ENCODE data around the gene MAPK10.
"Not testable (repeated sequence)": the region's sequence is repeated elsewhere in the genome, so short reads cannot be mapped to it uniquely, and the experiment has no call there.

MAPK10 gene

GRCh38 chr4:86031927-86032326 is 327.9 kb downstream of the MAPK10 start:
- DNase-seq = no peak

DNA sequence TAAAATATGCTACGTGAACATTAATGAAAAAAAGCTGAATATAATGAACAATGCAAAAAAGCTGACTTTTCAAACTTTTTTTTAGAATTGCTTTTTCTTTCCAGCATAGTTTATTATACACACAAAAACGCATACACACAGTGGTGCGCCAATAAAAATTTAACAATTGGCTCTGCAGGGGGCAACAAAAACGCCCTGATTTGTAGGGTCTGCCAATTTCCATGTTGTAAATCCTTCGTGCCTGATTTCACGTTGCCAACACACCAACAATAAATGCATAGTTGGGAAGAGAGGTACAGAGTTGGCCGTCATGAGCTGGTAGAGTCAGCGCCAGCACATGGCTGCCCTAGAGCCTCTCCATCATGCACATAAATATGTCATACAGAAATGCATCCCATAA is 333.1 kb downstream of the MAPK10 start:
- DNase-seq = no peak

GRCh38 chr4:86021671-86022070 is 338.2 kb downstream of the MAPK10 start:
- DNase-seq = not testable (repeated sequence)

DNA sequence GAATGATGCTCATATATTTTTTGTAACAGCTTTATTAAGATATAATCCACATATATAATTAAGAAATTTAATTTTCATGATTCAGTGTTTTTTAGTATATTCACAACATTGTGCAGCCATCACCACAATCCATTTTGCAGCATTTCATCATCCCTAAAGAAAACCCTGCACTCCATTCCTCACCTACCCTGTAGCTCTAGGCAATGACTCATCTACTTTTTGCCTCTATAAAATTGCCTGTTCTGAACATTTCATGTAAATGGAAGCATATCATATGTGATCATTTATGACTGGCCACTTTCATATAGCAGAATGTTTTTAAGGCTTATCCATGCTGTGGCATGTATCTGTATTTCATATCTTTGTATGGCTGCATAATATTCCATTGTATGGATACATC is 339.9 kb downstream of the MAPK10 start:
- no peak for DNase-seq

DNA sequence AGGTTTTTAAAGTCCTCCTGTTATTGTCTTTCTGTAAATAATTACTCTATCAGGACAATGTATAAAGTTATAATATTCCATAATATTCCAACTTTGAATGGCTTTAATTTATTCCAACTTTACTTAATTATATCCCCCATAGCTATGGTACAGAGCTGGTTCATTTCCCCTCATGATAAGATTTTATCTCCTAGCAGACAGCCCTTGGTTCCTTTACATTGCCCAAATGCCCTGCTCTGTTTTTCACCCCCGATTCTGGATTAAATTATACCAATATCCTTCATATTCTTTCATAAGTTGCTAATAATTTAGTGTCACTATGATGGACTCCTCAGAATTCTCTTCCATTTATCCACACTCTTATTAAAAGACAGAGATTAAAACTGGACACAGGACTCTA is 340.5 kb downstream of the MAPK10 start:
- DNase-seq = no peak

DNA sequence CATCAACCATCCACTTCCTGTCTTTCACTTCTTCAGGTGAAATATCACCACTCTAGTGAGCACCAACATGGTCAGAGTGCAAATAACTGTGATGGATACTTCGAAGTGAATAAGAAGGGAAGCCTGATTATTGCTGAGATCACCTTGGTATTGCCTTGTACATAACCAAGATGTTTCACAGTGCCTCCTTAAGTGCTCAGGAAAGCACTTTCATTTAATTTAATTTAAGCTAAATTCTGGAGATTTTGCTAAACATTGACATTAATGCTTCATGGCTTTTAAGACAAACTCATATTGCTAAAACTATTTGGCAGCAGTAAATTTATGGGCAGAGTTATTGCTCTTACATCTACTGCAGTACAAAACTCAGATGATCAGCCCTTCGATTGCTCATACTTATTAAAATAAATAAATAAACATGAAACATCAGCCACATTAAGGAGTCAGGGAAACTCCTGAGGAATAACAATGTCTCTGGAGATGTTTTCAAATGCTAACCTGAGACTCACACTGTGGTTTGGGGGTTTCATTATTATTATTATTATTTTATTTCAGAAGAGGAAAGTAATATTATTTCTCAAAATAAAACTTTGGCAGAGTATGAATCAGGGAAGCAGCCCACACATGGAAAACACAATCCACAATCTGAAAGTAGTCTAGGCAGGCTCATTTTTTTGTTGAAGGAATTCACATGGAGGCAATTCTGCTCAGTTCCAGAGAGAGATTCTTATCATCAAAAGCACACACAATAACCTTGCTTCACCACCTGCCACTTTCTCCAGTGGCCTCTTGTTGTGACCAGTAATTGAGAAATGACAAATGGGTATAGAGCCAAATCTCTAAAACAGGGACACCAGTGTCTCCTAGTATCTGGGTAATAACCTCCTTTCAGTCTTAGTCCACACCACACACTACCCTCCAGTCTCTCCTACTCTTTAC is 344.2 kb downstream of the MAPK10 start:
- no peak for DNase-seq

GRCh38 chr4:86014599-86014998 is 345.3 kb downstream of the MAPK10 start:
- DNase-seq = no peak

DNA sequence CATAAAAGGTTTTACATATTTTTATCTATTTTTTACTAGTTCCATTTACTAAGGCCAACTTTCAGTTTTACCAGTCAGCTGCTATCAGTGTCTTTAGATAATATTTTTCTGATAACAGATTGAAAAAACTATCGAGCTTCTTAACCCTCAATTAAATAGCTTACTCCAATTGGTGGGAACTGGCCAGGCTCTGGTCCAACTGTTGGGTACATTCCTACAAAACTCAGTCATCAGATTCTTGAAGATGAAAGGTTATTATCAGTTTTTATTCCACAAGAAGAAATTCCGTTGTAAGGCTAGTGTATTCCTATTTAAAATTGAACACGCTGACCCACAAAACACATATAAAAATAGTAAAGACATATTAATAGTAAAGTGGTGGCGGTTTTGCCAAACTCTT is 346.2 kb downstream of the MAPK10 start:
- no peak for DNase-seq

DNA sequence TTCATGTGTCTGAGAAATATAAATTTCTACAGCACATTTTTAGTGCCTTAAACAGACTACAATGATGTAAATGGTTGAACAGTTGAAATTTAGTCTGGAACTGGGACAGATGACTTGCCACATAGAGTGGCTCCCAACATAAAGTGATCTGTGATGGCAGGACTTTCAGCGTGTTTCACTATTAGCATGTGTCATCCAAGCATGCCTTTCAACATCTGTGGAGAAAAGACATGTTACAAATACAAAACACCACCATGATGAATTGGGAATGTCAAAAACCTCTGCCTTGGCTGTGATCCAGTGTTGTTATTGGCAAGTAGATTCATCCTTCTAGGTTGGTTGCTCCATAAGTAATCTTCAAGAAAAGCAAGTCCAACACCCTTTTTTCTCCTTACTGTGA is 348.7 kb downstream of the MAPK10 start:
- no peak for DNase-seq

DNA sequence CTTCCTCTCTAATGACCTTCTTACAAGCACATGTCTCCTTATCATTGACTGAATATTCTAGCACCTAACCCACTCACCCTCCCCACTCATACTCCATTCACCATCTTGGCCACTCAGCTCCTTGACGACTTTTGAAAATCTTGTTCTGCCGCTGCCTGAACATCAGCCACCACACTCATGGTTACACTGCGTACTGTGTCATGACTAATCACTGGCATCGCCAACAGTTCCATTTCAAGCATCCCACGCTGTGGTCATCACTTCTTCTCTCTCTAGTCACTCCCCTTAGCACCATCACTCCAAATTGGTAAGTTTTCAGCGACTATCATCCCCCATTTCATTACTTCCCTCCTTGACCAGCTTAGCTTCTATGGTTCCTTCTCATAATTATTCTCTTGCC is 352.8 kb downstream of the MAPK10 start:
- DNase-seq = no peak

GRCh38 chr4:86006057-86006456 is 353.8 kb downstream of the MAPK10 start:
- DNase-seq = no peak

DNA sequence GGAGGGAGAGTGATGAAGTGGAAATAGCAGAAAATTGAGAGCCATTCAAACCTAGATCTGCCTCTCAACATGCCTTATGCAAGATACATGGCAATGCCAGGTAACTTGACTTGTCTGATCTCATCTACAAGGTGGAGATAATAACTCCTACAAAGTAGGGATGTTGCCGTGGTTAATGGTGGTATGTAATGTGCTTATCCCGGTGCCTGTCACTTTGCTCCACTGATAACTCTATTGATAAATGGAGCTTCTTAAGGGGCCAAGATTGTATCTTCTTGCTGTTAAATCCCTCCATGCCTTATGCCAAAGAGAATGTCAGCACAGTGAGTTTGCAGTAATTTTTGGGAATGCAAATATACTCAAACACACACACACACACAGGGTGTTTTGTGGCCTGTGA is 355.8 kb downstream of the MAPK10 start:
- no peak for DNase-seq

DNA sequence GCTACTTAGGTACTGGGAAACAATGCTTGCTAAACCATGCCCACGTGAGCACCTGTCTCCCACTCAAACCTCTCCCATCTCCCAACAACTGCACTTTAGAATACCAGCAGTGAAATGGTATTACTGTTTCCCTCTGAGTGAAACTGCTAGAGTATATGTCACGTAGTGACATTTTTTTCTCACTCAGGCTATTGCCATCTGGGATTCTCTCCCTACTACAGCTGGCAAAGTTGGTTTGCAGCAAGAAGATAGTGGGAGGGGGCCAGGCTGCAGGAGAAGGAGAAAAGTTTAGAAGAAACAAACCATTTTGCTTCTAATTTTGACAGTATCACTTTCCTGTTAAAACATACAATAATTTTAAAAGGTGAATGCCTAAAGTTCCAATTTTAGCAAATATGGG is 358.3 kb downstream of the MAPK10 start:
- peak; percentile 33 for DNase-seq

- no peak for DNase-seq
Measured at GRCh38 chr4:85995361-85995760, 364.5 kb downstream of the MAPK10 start.

DNA sequence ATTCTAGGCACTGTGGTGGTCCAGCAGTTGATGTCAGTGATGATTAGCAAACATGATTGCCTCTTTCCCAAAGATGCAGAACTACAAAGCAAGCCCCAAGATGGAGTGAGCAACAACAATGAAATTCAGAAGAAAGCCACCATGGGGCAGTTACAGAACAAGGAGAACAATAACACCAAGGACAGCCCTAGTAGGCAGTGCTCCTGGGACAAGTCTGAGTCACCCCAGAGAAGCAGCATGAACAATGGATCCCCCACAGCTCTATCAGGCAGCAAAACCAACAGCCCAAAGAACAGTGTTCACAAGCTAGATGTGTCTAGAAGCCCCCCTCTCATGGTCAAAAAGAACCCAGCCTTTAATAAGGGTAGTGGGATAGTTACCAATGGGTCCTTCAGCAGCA is 365.3 kb downstream of the MAPK10 start:
- no peak for DNase-seq

DNA sequence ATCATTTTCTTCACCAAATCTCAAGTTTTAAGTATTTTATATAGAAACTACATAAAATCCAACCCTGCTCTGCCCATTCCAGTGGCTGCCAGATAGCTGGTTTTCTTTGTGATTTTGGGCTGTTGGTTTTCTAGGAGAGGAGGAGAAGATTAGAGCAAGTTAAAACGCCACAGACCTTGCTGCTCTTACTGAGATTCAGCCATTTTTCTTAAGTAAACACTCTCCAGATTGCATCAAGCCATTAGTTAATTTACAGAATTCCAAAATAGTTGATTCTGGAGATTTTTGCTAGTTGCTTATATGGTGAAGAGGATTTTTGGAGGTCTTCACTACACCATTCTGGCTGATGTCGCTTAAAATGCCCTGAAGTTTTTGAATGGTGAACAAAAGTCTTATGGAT is 366.2 kb downstream of the MAPK10 start:
- no peak for DNase-seq

GRCh38 chr4:85986266-85986665 is 373.6 kb downstream of the MAPK10 start:
- no peak for DNase-seq

- no peak for DNase-seq
Measured at GRCh38 chr4:85979276-85979675, 380.6 kb downstream of the MAPK10 start.

GRCh38 chr4:85970535-85970934 is 389.3 kb downstream of the MAPK10 start:
- no peak for DNase-seq

DNA sequence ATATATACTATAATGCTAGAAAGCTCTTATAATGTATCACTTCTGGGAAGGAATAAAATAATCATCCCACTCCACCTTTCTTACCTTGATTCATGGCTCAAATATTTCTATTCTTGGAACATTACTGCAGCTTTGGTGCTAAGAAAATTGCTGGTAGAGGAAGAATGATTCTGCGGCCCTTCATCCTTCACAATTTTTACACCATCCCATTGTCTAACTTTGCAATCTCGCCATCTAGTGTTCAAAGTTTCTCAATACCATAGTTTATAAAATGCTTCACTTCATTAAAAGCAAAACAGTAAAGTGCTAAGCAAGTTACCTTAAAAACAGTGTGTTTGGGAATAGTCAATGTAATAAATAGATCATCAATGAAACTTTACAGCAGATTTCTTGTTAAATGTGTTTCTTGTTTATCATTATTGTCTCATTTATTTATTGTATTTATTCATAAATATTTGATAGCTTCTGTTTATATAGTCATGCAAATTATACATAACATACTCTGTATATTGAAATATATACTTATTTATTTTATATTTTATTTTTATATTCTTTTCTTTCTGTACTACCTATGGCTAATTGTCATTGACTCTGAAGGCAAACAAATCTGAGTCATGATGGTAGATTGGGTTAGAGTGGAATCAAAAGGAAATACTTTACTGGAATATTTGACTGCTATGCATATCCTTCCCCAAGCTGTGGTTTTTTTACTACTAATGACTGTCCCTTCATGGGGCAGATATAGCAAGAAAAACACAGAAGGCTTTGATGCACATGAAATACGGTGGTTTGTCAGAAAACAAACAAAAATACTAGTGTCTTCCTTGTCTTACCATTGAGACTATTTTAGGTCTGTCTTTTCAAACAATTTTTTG is 390.7 kb downstream of the MAPK10 start:
- peak; percentile 32 for DNase-seq

GRCh38 chr4:85967872-85968271 is 392.0 kb downstream of the MAPK10 start:
- no peak for DNase-seq

GRCh38 chr4:85966373-85966772 is 393.5 kb downstream of the MAPK10 start:
- DNase-seq = no peak

DNA sequence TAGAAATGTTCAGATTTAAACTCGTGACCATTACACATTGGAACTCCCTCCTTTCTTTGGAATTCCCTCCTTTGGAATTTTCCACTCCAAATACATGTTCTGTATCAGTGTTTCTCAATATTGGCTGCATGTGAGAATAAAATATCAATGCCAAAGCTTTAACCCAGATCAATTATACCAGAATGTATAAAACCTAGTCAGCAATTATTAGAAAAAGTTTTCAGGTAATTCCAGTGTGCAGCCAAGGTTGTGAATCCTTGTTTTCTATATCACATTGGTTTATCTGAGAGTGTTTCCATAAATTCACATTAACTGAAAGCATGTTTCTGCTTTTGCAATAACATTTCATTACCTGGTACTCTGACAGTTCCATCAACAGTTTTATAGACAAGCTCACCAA is 394.3 kb downstream of the MAPK10 start:
- no peak for DNase-seq

DNA sequence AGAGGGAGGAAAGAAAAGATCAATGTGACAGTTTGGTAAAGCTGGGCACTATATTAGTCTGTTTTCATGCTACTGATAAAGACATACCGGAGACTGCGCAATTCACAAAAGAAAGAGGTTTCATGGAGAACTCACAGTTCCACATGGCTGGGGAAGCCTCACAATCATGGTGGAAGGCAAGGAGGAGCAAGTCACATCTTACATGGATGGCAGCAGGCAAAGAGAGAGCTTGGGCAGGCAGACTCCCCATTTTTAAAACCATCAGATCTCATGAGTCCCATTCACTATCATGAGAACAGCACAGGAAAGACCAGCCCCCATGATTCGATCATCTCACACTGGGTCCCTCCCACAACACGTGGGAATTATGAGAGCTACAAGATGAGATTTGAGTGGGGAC is 394.8 kb downstream of the MAPK10 start:
- DNase-seq = not testable (repeated sequence)

All from NCI-H2171 treated with DMSO at 0.1 percent for 48 hours (cell line).